ENCODE measurements around the gene CAMSAP2.

The CAMSAP2 gene

DNA sequence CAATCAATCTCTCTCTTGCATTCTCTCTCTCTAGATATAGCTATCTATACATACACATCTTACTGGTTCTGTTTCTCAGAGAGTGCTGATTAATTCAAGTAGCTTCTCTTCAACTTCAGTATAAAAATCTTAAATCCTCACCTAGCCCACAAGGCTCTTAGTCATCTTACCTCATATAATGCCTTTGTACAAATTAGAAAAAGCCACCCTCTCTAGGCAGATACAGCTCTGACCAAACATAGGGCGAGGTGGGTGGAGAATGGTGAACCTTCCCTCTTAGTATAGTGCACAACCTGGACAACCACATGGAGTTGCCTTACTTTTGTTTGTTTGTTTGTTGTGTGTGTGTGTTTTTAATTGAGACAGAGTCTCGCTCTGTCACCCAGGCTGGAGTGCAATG lies 150.9 kb downstream of the CAMSAP2 start:
- H3K4me3 ChIP-seq (ENCODE audit: control insufficient read depth, low read depth, low read length) = no peak overlapping the region
- TF ChIP-seq, protein P1, sequence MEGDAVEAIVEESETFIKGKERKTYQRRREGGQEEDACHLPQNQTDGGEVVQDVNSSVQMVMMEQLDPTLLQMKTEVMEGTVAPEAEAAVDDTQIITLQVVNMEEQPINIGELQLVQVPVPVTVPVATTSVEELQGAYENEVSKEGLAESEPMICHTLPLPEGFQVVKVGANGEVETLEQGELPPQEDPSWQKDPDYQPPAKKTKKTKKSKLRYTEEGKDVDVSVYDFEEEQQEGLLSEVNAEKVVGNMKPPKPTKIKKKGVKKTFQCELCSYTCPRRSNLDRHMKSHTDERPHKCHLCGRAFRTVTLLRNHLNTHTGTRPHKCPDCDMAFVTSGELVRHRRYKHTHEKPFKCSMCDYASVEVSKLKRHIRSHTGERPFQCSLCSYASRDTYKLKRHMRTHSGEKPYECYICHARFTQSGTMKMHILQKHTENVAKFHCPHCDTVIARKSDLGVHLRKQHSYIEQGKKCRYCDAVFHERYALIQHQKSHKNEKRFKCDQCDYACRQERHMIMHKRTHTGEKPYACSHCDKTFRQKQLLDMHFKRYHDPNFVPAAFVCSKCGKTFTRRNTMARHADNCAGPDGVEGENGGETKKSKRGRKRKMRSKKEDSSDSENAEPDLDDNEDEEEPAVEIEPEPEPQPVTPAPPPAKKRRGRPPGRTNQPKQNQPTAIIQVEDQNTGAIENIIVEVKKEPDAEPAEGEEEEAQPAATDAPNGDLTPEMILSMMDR (conservative IDR thresholded peaks at IDR 0.05; ENCODE audit: control insufficient read depth, insufficient read depth, low read depth, low read length) = no peak
- DNase-seq (ENCODE audit: low read depth) = no peak

DNA sequence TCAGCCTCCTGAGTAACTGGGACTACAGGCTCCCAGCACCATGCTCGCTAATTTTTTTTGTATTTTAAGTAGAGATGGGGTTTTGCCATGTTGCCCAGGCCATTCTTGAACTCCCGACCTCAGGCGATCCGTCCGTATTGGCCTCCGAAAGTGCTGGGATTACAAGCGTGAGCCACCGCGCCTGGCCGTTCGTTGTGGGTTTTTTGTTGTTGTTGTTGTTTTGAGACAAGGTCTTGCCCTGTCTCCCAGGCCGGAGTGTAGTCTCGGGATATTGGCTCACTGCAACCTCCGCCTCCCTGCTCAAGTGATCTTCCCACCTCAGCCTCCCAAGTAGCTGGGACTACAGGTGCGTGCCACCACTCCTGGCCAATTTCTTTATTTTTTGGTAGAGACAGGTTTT lies 151.3 kb downstream of the CAMSAP2 start:
- no peak for DNase-seq (ENCODE audit: low read depth)
- TF ChIP-seq, protein P1 (conservative IDR thresholded peaks at IDR 0.05; ENCODE audit: control insufficient read depth, insufficient read depth, low read depth, low read length) = no peak
- no peak overlapping the region for H3K4me3 ChIP-seq (ENCODE audit: control insufficient read depth, low read depth, low read length)

DNA sequence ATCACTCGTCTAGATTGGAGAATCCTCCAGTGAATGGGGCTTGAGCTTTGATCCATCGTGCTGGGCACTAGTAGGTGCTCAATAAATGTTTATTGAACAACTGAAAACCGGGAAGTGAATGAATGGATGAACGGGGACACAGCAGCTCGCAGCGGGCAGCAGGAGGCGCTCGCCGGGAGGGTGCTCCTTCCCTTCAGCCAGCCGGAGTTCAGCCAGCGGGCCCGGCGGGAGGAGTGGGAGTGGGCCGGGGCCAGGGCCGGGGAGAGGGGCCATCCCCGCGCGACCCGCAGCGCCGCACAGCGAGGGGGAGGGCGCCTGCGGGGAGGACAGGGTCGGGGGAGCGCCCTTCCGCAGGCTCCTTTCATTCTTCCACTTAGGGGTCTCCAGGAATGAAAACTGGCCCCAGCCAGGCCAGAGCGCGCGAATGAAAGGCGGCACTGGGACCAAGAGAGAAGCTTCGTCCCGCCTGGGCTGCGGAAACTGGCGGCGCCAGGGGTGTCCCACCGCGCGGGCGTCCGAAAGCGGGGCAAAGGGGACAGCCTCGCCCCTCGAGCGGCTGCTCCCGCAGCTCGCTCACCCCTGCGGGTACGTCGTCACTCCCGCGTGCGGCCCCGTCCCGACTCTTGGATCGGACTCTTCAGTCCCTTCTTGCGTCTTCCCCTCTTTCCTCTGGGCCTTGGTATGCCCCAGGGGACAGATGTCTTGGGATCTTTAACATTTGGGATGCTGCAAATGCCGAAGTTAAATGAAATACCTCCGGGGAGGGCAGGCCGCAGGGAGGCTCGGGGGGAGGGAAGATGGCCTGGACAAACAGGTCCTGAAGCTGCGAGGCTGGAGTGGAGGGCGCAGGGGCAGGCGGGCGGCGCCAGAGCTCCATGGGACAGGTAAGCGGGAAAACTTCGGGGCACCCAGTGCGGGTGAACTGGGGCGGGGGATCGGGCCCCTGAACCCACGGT lies 152.4 kb downstream of the CAMSAP2 start:
- peak; percentile 32 for DNase-seq (ENCODE audit: low read depth)
- H3K4me3 ChIP-seq (ENCODE audit: control insufficient read depth, low read depth, low read length) = peak overlapping the region; percentile 41
- TF ChIP-seq, protein P1 (conservative IDR thresholded peaks at IDR 0.05; ENCODE audit: control insufficient read depth, insufficient read depth, low read depth, low read length) = peak; percentile 44

DNA sequence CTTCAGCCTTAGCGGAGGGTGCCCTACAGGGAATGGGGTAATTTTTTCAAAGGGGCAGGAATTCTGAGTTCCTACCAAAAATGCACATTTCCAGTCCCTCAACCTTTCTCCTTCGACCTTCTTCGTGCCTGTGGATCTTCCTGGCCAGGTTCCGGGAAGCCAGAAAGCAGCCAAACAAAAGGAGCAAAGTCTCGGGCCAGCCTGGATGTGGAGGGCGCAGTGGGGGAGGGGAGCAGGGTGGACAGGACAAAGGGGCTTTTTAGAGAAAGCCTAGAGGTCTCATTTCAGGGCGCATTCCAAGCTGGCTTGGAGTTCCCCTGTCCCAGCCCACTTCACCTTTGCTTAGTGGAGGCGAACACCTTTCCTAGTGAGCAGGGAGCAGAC lies 153.1 kb downstream of the CAMSAP2 start:
- no peak for DNase-seq (ENCODE audit: low read depth)
- H3K4me3 ChIP-seq (ENCODE audit: control insufficient read depth, low read depth, low read length) = no peak overlapping the region
- TF ChIP-seq, protein P1 (conservative IDR thresholded peaks at IDR 0.05; ENCODE audit: control insufficient read depth, insufficient read depth, low read depth, low read length) = no peak

DNA sequence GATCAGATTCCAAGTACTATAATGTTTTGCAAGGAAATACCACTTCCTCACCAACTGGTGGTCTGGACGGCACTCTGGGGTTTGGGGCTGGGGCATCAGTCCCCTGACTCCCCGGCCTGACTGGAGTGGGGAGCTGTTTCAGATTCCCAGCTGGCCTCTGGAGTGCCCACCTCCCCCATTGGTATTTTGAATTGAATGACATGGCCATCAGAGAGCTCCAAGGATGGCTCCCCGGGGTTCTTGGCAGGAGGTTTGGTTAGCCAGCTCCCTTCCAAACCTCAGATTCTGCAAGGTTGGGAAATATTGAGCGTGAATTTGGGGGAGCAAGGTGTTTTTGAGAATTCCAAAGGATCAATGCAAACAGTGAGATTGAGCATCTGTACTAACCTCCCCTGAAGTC lies 153.9 kb downstream of the CAMSAP2 start:
- no peak for DNase-seq (ENCODE audit: low read depth)
- TF ChIP-seq, protein P1 (conservative IDR thresholded peaks at IDR 0.05; ENCODE audit: control insufficient read depth, insufficient read depth, low read depth, low read length) = no peak
- no peak overlapping the region for H3K4me3 ChIP-seq (ENCODE audit: control insufficient read depth, low read depth, low read length)

DNA sequence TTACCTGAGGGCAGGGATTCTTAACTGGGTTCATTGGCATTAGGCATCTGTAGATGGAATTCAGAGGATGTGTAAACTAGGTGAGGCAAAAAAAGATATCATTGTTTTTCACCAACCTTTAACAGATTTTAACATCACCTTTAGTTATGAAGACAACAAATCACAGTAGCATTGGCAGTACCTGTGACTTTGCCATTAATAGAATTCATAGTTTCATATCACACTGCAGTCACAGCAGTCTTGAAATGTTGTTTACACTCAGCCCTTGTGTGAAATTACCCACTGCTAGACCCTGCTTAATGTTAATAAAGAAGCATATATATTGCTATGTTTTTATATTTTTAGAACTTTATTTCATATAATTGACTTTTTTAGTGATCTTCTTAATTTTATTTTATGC lies 154.3 kb downstream of the CAMSAP2 start:
- no peak overlapping the region for H3K4me3 ChIP-seq (ENCODE audit: control insufficient read depth, low read depth, low read length)
- TF ChIP-seq, protein P1 (conservative IDR thresholded peaks at IDR 0.05; ENCODE audit: control insufficient read depth, insufficient read depth, low read depth, low read length) = no peak
- DNase-seq (ENCODE audit: low read depth) = no peak
